CD14-positive monocyte (primary cell): Measurements from ENCODE around the gene CYP19A1. TPM values are rescaled to one million over a fixed set of nuclear protein-coding genes. Genes with fewer than 3 reads are reported as not detected.

ENCODE experiments used
- DNase-seq, 3 donors: peaks; one replicate each; pipeline ENCODE4 v3.0.0-alpha.2; 2011 to 2022
- H2AFZ ChIP-seq: 2 replicates; pipeline ENCODE4 v1.6.0; 2012; ENCODE audit warnings: mild to moderate bottlenecking, low read depth, low read length, inconsistent platforms; ENCODE audit not compliant: insufficient read depth, poor library complexity, severe bottlenecking
- H3K27ac ChIP-seq, 2 donors: 1 replicate in 1 of 2; 2 replicates in 1 of 2; pipeline ENCODE4 v1.5.1; 2012 to 2013; ENCODE audit warnings: low read length in 2 of 2, control low read depth in 1 of 2, inconsistent platforms in 1 of 2, low read depth in 1 of 2, mild to moderate bottlenecking in 1 of 2
- H3K27me3 ChIP-seq, 2 donors: one replicate each; pipeline versions ENCODE4 v1.6.0 to v1.6.1; 2011 to 2013; ENCODE audit warnings: low read length in 2 of 2; ENCODE audit not compliant: control insufficient read depth in 2 of 2, insufficient read depth in 2 of 2
- H3K36me3 ChIP-seq, 2 donors: replicated peaks in 1 of 2; 1 replicate in 1 of 2; 2 replicates in 1 of 2; pipeline versions ENCODE4 v1.5.1 to v1.6.1; 2012 to 2013; ENCODE audit warnings: low read length in 2 of 2, control low read depth in 1 of 2, inconsistent platforms in 1 of 2, mild to moderate bottlenecking in 1 of 2; ENCODE audit not compliant: insufficient read depth in 2 of 2, control insufficient read depth in 1 of 2
- H3K4me1 ChIP-seq, 2 donors: 1 replicate in 1 of 2; 2 replicates in 1 of 2; pipeline versions ENCODE4 v1.5.1 to v1.6.1; 2012 to 2013; ENCODE audit warnings: low read length in 2 of 2, control low read depth in 1 of 2, inconsistent platforms in 1 of 2, mild to moderate bottlenecking in 1 of 2, moderate library complexity in 1 of 2; ENCODE audit not compliant: insufficient read depth in 2 of 2, control insufficient read depth in 1 of 2
- H3K4me2 ChIP-seq: replicated peaks from 2 replicates; pipeline ENCODE3; 2012; ENCODE audit warnings: low read length, moderate library complexity, mild to moderate bottlenecking; ENCODE audit not compliant: poor library complexity, severe bottlenecking; ENCODE audit errors: extremely low read depth
- H3K4me3 ChIP-seq, 3 experiments: fragments of 200-600 bp in 1 of 3; sonication (generic) in 1 of 3; replicated peaks in 1 of 3; 1 replicate in 2 of 3; 2 replicates in 1 of 3; pipeline ENCODE4 v1.5.1; 2011 to 2013; ENCODE audit warnings: low read length in 3 of 3, mild to moderate bottlenecking in 3 of 3, control low read depth in 2 of 3, low read depth in 2 of 3, inconsistent platforms in 1 of 3, moderate library complexity in 1 of 3
- H3K79me2 ChIP-seq: 2 replicates; pipeline ENCODE4 v1.6.0; 2012; ENCODE audit warnings: mild to moderate bottlenecking, control low read depth, inconsistent platforms, low read length, moderate library complexity; ENCODE audit not compliant: insufficient read depth
- H3K9ac ChIP-seq: 2 replicates; pipeline ENCODE4 v1.6.0; 2017; ENCODE audit warnings: low read length, mild to moderate bottlenecking; ENCODE audit not compliant: insufficient read depth, poor library complexity, severe bottlenecking
- H3K9me3 ChIP-seq, 2 donors: replicated peaks in 1 of 2; 1 replicate in 1 of 2; 2 replicates in 1 of 2; pipeline versions ENCODE4 v1.5.1 to v1.6.1; 2012 to 2013; ENCODE audit warnings: low read length in 2 of 2, control low read depth in 1 of 2; ENCODE audit not compliant: control insufficient read depth in 1 of 2, insufficient read depth in 1 of 2
- H4K20me1 ChIP-seq: 2 replicates; pipeline ENCODE4 v1.6.0; 2012; ENCODE audit warnings: mild to moderate bottlenecking, low read length, control low read depth, moderate library complexity; ENCODE audit not compliant: insufficient read depth
- H3K27ac Mint-ChIP-seq, 7 donors: one replicate each; pipeline ENCODE4 v1.8.0; 2020; ENCODE audit warnings: mild to moderate bottlenecking in 7 of 7, mixed read lengths in 7 of 7, moderate library complexity in 6 of 7, inconsistent platforms in 2 of 7
- H3K27me3 Mint-ChIP-seq, 3 donors: one replicate each; pipeline ENCODE4 v1.8.0; 2021 to 2022; ENCODE audit warnings: low read depth in 3 of 3, mild to moderate bottlenecking in 3 of 3, mixed read lengths in 3 of 3, moderate library complexity in 3 of 3, inconsistent platforms in 1 of 3
- H3K36me3 Mint-ChIP-seq, 2 donors: one replicate each; pipeline ENCODE4 v1.8.0; 2020; ENCODE audit warnings: mixed read lengths in 2 of 2, inconsistent platforms in 1 of 2, mild to moderate bottlenecking in 1 of 2
- H3K4me1 Mint-ChIP-seq: one replicate; pipeline ENCODE4 v1.8.0; 2020; ENCODE audit warnings: mild to moderate bottlenecking, mixed read lengths
- H3K4me3 Mint-ChIP-seq, 2 donors: one replicate each; pipeline ENCODE4 v1.8.0; 2020; ENCODE audit warnings: mild to moderate bottlenecking in 2 of 2, mixed read lengths in 2 of 2, moderate library complexity in 1 of 2
- H3K9me3 Mint-ChIP-seq, 7 donors: one replicate each; pipeline ENCODE4 v1.8.0; 2020 to 2022; ENCODE audit warnings: mixed read lengths in 7 of 7, mild to moderate bottlenecking in 6 of 7, moderate library complexity in 6 of 7, inconsistent platforms in 2 of 7
- WGBS: methylation state at CpG from one replicate; pipeline ENCODE4 v1.1.5; 2013; ENCODE audit warnings: missing lambda C conversion rate; ENCODE audit not compliant: insufficient coverage; 5-methylcytosine and 5-hydroxymethylcytosine counted together
- intact Hi-C, 2 donors: fragments of 100-400 bp; cut with micrococcal nuclease; formaldehyde crosslinking; loops; one replicate each; pipeline versions ENCODE4 v1.15.0 to v1.15.1; 2023
- polyA plus RNA-seq, 3 donors: library from polyadenylated mRNA; depleted of rRNA in 1 of 3; unstranded in 2 of 3; stranded (reverse) in 1 of 3; fragments of 300-500 nt in 2 of 3; fragments of >200 nt in 1 of 3; fragmentation: Illumina TruSeq in 2 of 3; gene quantifications; 1 replicate in 2 of 3; 2 replicates in 1 of 3; pipeline ENCODE4 v1.2.3, GENCODE V29; 2012 to 2021
- TF ChIP-seq, protein P1 (sequence below): fragments of 200-600 bp; IDR thresholded peaks from one replicate; pipeline ENCODE4 v1.8.0; 2022; ENCODE audit warnings: antibody characterized with exemption, mild to moderate bottlenecking

Gene CYP19A1
- polyA plus RNA-seq, 3 donors, result not detected

DNA sequence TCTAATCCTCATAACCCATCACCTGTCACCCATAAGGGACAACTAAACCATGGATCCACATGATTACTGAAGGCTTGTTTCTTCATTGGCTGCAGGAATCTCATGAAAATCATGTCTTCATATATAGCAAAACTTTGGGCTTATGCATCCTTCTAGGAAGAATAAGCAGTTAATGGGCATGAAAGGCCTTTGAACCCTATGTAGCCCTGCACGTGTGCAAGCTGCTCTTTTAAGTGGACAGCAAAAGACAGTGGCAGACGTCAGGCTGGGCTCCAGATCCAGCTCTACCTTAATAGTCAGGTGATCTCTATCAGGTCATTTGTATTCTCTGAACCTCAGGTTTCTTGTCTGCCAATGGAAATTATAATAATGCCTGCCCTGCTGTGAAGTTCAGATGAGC is 18.9 kb downstream of the CYP19A1 start:
- TF ChIP-seq, protein P1, sequence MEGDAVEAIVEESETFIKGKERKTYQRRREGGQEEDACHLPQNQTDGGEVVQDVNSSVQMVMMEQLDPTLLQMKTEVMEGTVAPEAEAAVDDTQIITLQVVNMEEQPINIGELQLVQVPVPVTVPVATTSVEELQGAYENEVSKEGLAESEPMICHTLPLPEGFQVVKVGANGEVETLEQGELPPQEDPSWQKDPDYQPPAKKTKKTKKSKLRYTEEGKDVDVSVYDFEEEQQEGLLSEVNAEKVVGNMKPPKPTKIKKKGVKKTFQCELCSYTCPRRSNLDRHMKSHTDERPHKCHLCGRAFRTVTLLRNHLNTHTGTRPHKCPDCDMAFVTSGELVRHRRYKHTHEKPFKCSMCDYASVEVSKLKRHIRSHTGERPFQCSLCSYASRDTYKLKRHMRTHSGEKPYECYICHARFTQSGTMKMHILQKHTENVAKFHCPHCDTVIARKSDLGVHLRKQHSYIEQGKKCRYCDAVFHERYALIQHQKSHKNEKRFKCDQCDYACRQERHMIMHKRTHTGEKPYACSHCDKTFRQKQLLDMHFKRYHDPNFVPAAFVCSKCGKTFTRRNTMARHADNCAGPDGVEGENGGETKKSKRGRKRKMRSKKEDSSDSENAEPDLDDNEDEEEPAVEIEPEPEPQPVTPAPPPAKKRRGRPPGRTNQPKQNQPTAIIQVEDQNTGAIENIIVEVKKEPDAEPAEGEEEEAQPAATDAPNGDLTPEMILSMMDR, result no peak
- peaks cover 0 to 2% of the 10 kb centered on the region in 2 donors for H3K36me3 Mint-ChIP-seq
- intact Hi-C loops, result no loop called here
- Histone ChIP-seq H4K20me1 (no peaks in the 10 kb centered on the region), H3K79me2 (no peaks in the 10 kb centered on the region), H3K4me2 (no peak overlapping the region), H3K9ac (no peak overlapping the region), H3K4me1 (peaks cover 26 to 32% of the 10 kb centered on the region in 2 donors), H3K4me3 (no peak overlapping the region), H3K27me3 (no peaks in the 10 kb centered on the region), H2AFZ (no peak overlapping the region), H3K27ac (no peak overlapping the region), H3K9me3 (no peaks in the 10 kb centered on the region), H3K36me3 (no peaks in the 10 kb centered on the region)
- peaks cover 0 to 2% (median 0%) of the 10 kb centered on the region in 7 donors for H3K9me3 Mint-ChIP-seq
- DNase-seq, result no peak
- WGBS, result 100% methylated on average over 2 of the region's 2 CpGs
- no peak overlapping the region for H3K4me3 Mint-ChIP-seq
- H3K27ac Mint-ChIP-seq, result no peak overlapping the region
- peaks cover 31% of the 10 kb centered on the region for H3K4me1 Mint-ChIP-seq
- peaks cover 0 to 3% (median 2%) of the 10 kb centered on the region in 3 donors for H3K27me3 Mint-ChIP-seq

DNA sequence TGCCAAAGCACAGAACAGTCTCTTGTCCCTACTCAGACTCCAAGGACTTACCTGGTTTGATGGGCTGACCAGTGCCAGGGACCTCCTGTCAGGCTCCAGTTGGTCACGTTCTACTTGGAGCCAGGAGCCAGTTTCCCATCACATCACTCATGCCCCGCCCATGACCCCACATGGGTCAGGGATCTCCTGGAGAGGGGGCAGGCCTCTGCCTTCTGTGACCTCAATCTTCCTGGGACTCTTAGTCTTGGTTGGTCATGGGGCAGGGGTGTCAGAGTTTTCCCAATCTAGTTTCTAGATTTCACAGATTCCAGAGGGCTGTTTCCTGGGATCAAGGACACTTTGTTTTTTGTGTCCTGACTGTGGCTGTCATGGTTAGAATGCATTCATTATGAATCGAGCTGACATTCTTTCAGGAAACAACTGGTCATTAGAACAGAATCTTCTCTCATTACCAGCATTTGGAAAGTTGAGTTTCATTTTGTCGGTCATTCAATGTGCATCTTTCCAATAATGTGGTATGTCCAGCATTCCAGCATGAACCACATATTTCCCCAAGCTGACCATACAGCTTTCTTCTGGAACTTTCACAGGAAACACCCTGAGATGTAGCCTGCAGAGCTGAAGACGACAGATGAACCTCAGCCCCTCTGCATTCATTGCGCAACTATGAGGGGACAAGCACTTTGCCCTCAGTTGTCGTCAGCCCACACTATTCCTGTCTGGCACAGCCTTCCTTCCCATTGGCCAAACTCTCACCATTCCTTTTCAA is 19.8 kb downstream of the CYP19A1 start:
- WGBS, result 71% methylated on average over 4 of the region's 7 CpGs
- intact Hi-C loops, result no loop called here
- peaks cover 0 to 2% (median 0%) of the 10 kb centered on the region in 7 donors for H3K9me3 Mint-ChIP-seq
- TF ChIP-seq, protein P1, result no peak
- H3K79me2 ChIP-seq, result no peaks in the 10 kb centered on the region
- no peak overlapping the region for H3K9ac ChIP-seq
- H3K9me3 ChIP-seq, result no peaks in the 10 kb centered on the region
- DNase-seq, result no peak
- no peaks in the 10 kb centered on the region for H3K27me3 ChIP-seq
- peaks cover 23 to 28% of the 10 kb centered on the region in 2 donors for H3K4me1 ChIP-seq
- H3K36me3 ChIP-seq, result no peaks in the 10 kb centered on the region
- peaks cover 0 to 2% of the 10 kb centered on the region in 2 donors for H3K36me3 Mint-ChIP-seq
- no peak overlapping the region for H3K4me2 ChIP-seq
- H4K20me1 ChIP-seq, result no peaks in the 10 kb centered on the region
- H3K4me3 ChIP-seq, result no peak overlapping the region
- no peak overlapping the region for H3K27ac ChIP-seq
- H3K4me1 Mint-ChIP-seq, result peaks cover 27% of the 10 kb centered on the region
- H2AFZ ChIP-seq, result no peak overlapping the region
- peaks cover 0 to 3% (median 2%) of the 10 kb centered on the region in 3 donors for H3K27me3 Mint-ChIP-seq
- H3K27ac Mint-ChIP-seq, result no peak overlapping the region
- no peak overlapping the region for H3K4me3 Mint-ChIP-seq
